WTC11 (cell line): ENCODE results near the gene ABLIM3. TPM values are rescaled to one million over a fixed set of nuclear protein-coding genes. Genes with fewer than 3 reads are reported as not detected.

ENCODE experiments used
- ATAC-seq: fragments of 200-7000 bp; cut with Tn5 transposase; 2 replicates; pipeline ENCODE4 v1.10.0; 2021; ENCODE audit warnings: mild to moderate bottlenecking, moderate library complexity
- CTCF ChIA-PET: fragments of 300-600 bp; sonication (Branson Sonifier 250); formaldehyde crosslinking; loops from one replicate; lab custom pipeline; 2021; ENCODE audit warnings: antibody characterized with exemption; lab: Charles Lee
- POLR2A ChIA-PET: fragments of 350-600 bp; sonication (Branson Sonifier 250); formaldehyde crosslinking; loops from one replicate; lab custom pipeline; 2021; ENCODE audit warnings: antibody characterized with exemption; lab: Charles Lee
- DNase-seq: peaks from one replicate; pipeline ENCODE4 v3.0.0; 2021; ENCODE audit warnings: low spot score
- H3K27ac Mint-ChIP-seq: 2 replicates; pipeline ENCODE4 v1.8.0; 2021; ENCODE audit warnings: mixed read lengths
- H3K27me3 Mint-ChIP-seq: 2 replicates; pipeline ENCODE4 v1.8.0; 2021; ENCODE audit warnings: low read depth, mild to moderate bottlenecking, moderate library complexity, mixed read lengths
- H3K36me3 Mint-ChIP-seq: 2 replicates; pipeline ENCODE4 v1.8.0; 2021; ENCODE audit warnings: mixed read lengths
- H3K4me1 Mint-ChIP-seq: 2 replicates; pipeline ENCODE4 v1.8.0; 2022; ENCODE audit warnings: mixed read lengths
- H3K4me3 Mint-ChIP-seq: 2 replicates; pipeline ENCODE4 v1.8.0; 2021; ENCODE audit warnings: mild to moderate bottlenecking, moderate library complexity, mixed read lengths
- H3K9me3 Mint-ChIP-seq: 2 replicates; pipeline ENCODE4 v1.8.0; 2021; ENCODE audit warnings: mixed read lengths
- AR ChIP-seq: fragments of 250-450 bp; sonication (Bioruptor Pico); IDR thresholded peaks from 2 replicates; pipeline ENCODE4 v1.9.0; 2021; ENCODE audit warnings: mild to moderate bottlenecking
- ATF1 ChIP-seq: sonication (generic); formaldehyde crosslinking; IDR thresholded peaks from 2 replicates; pipeline ENCODE4 v1.8.1; 2023; ENCODE audit warnings: mild to moderate bottlenecking, moderate library complexity, missing genetic modification reagents
- ATF6 ChIP-seq: sonication (generic); formaldehyde crosslinking; IDR thresholded peaks from 2 replicates; pipeline ENCODE4 v1.8.1; 2023; ENCODE audit warnings: mild to moderate bottlenecking, missing genetic modification reagents
- CDX4 ChIP-seq: fragments of 250-450 bp; sonication (Bioruptor Pico); IDR thresholded peaks from 2 replicates; pipeline ENCODE4 v1.9.0; 2021; ENCODE audit warnings: moderate library complexity, mild to moderate bottlenecking, inconsistent platforms, borderline replicate concordance
- MYBL2 ChIP-seq: sonication (generic); formaldehyde crosslinking; IDR thresholded peaks from 2 replicates; pipeline ENCODE4 v1.8.1; 2023; ENCODE audit warnings: mild to moderate bottlenecking, moderate library complexity, missing genetic modification reagents
- NFATC4 ChIP-seq: fragments of 250-450 bp; sonication (Bioruptor Pico); IDR thresholded peaks from 2 replicates; pipeline ENCODE4 v1.9.0; 2021; ENCODE audit warnings: mild to moderate bottlenecking
- PRDM15 ChIP-seq: sonication (generic); formaldehyde crosslinking; IDR thresholded peaks from 2 replicates; pipeline ENCODE4 v1.8.0; 2022; ENCODE audit warnings: missing genetic modification reagents
- SMAD4 ChIP-seq: sonication (generic); formaldehyde crosslinking; IDR thresholded peaks from 2 replicates; pipeline ENCODE4 v1.8.0; 2022; ENCODE audit warnings: mild to moderate bottlenecking, missing genetic modification reagents
- STAT6 ChIP-seq: sonication (generic); formaldehyde crosslinking; conservative IDR thresholded peaks from 2 replicates; pipeline ENCODE4 v1.8.1; 2023; ENCODE audit warnings: mild to moderate bottlenecking, low read depth, missing genetic modification reagents, moderate library complexity
- ZNF416 ChIP-seq: fragments of 250-450 bp; sonication (Bioruptor Pico); IDR thresholded peaks from 2 replicates; pipeline ENCODE4 v1.9.0; 2021; ENCODE audit warnings: mild to moderate bottlenecking, inconsistent platforms
- ZSCAN18 ChIP-seq: fragments of 250-450 bp; sonication (Bioruptor Pico); IDR thresholded peaks from 2 replicates; pipeline ENCODE4 v2.1.2; 2022; ENCODE audit warnings: mild to moderate bottlenecking, moderate library complexity
- total RNA-seq: library from RNA; stranded (reverse); gene quantifications from 3 replicates; pipeline ENCODE4 v1.2.3, GENCODE V29; 2021

Gene ABLIM3
- total RNA-seq, 1 experiment from 2014 or later, result 0.33 TPM

GRCh38 chr5:149168276-149168906, 27.1 kb downstream of the ABLIM3 start:
- no peaks in the 10 kb centered on the region for H3K36me3 Mint-ChIP-seq
- no peaks in the 10 kb centered on the region for H3K9me3 Mint-ChIP-seq
- H3K4me1 Mint-ChIP-seq, result no peaks in the 10 kb centered on the region
- no peak overlapping the region for H3K27ac Mint-ChIP-seq
- DNase-seq, result no peak
- no peaks in the 10 kb centered on the region; the same call in 1 of the 2 replicates for H3K27me3 Mint-ChIP-seq
- CTCF ChIA-PET, result no interaction called here
- H3K4me3 Mint-ChIP-seq, result no peak overlapping the region
- no peak for ATAC-seq
- POLR2A ChIA-PET, result no interaction called here
- no peak for TF ChIP-seq MYBL2 (CRISPR knock-in tag)
- no peak for TF ChIP-seq NFATC4 (CRISPR knock-in tag)
- no peak for TF ChIP-seq SMAD4
- TF ChIP-seq STAT6 (CRISPR knock-in tag), result no peak
- TF ChIP-seq CDX4 (CRISPR knock-in tag), result no peak
- TF ChIP-seq AR, result no peak
- TF ChIP-seq, all 79 proteins: peak for 0

GRCh38 chr5:149170299-149170698, 29.0 kb downstream of the ABLIM3 start:
- no peak overlapping the region for H3K27ac Mint-ChIP-seq
- no peak overlapping the region for H3K4me3 Mint-ChIP-seq
- no peak for TF ChIP-seq STAT6 (CRISPR knock-in tag)
- TF ChIP-seq SMAD4, result no peak
- no peak for TF ChIP-seq ZNF416 (CRISPR knock-in tag)
- no peak for TF ChIP-seq ATF6 (CRISPR knock-in tag)
- TF ChIP-seq ATF1, result no peak
- no peak for TF ChIP-seq ZSCAN18 (CRISPR knock-in tag)
- no peak for TF ChIP-seq PRDM15
- DNase-seq (no peak), ATAC-seq (peak; percentile 80)
- H3K36me3 Mint-ChIP-seq, result no peaks in the 10 kb centered on the region
- CTCF ChIA-PET, result interaction anchor here (0.6 to 1.0 kb wide), 3 partner anchors 41 to 212 kb away, joined by 3 read pairs; no protein-coding TSS in a partner anchor
- no peaks in the 10 kb centered on the region for H3K4me1 Mint-ChIP-seq
- no peaks in the 10 kb centered on the region for H3K9me3 Mint-ChIP-seq
- POLR2A ChIA-PET, result no interaction called here
- H3K27me3 Mint-ChIP-seq, result no peaks in the 10 kb centered on the region; the same call in 1 of the 2 replicates
